Measurements from ENCODE around the gene CCL23.
"Not testable (repeated sequence)": the region's sequence is repeated elsewhere in the genome, so short reads cannot be mapped to it uniquely, and the experiment has no call there.

The CCL23 gene

GRCh38 chr17:36004594-36005108, 13.1 kb downstream of the CCL23 start:
- Histone ChIP-seq H3K36me3 (ENCODE audit: control insufficient read depth in 2 of 2, insufficient read depth in 2 of 2, low read length in 2 of 2) (no peaks in the 10 kb centered on the region), H3K4me1 (ENCODE audit: control insufficient read depth, insufficient read depth, low read length) (no peaks in the 10 kb centered on the region), H3K9ac (ENCODE audit: low read length in 2 of 2) (no peak overlapping the region), H3K4me3 (ENCODE audit: low read length in 2 of 2) (no peak overlapping the region), H3K27me3 (ENCODE audit: control insufficient read depth in 1 of 2, insufficient read depth in 2 of 2, low read length in 2 of 2) (no peaks in the 10 kb centered on the region), H3K27ac (ENCODE audit: low read length) (no peak overlapping the region), H3K9me3 (ENCODE audit: control insufficient read depth in 2 of 2, low read length in 2 of 2) (peaks cover 0 to 10% of the 10 kb centered on the region in 2 donors)

- no peak overlapping the region for H3K4me3 ChIP-seq (ENCODE audit: low read length in 2 of 2)
- no peak overlapping the region for H3K9ac ChIP-seq (ENCODE audit: low read length in 2 of 2)
- H3K9me3 ChIP-seq (ENCODE audit: control insufficient read depth in 2 of 2, low read length in 2 of 2): no peaks in the 10 kb centered on the region
- H3K27ac ChIP-seq (ENCODE audit: low read length): no peak overlapping the region
- no peaks in the 10 kb centered on the region for H3K36me3 ChIP-seq (ENCODE audit: control insufficient read depth in 2 of 2, insufficient read depth in 2 of 2, low read length in 2 of 2)
- no peaks in the 10 kb centered on the region for H3K27me3 ChIP-seq (ENCODE audit: control insufficient read depth in 1 of 2, insufficient read depth in 2 of 2, low read length in 2 of 2)
- H3K4me1 ChIP-seq (ENCODE audit: control insufficient read depth, insufficient read depth, low read length): no peaks in the 10 kb centered on the region
Measured at GRCh38 chr17:36002631-36003030, 15.1 kb downstream of the CCL23 start.

- Histone ChIP-seq H3K4me3 (ENCODE audit: low read length in 2 of 2) (no peak overlapping the region), H3K9ac (ENCODE audit: low read length in 2 of 2) (no peak overlapping the region), H3K4me1 (ENCODE audit: control insufficient read depth, insufficient read depth, low read length) (no peaks in the 10 kb centered on the region), H3K9me3 (ENCODE audit: control insufficient read depth in 2 of 2, low read length in 2 of 2) (no peaks in the 10 kb centered on the region), H3K27me3 (ENCODE audit: control insufficient read depth in 1 of 2, insufficient read depth in 2 of 2, low read length in 2 of 2) (no peaks in the 10 kb centered on the region), H3K36me3 (ENCODE audit: control insufficient read depth in 2 of 2, insufficient read depth in 2 of 2, low read length in 2 of 2) (no peaks in the 10 kb centered on the region), H3K27ac (ENCODE audit: low read length) (no peak overlapping the region)
Measured at GRCh38 chr17:36001862-36002603, 15.7 kb downstream of the CCL23 start.

GRCh38 chr17:36001110-36001771, 16.5 kb downstream of the CCL23 start, which contains the start of gene CCL15:
Gene CCL15, minus strand, starts transcription at chr17:36001553. Its CDS starts 61 bp downstream, at chr17:36001492.
- Histone ChIP-seq H3K27me3 (ENCODE audit: control insufficient read depth in 1 of 2, insufficient read depth in 2 of 2, low read length in 2 of 2) (no peaks in the 10 kb centered on the region), H3K27ac (ENCODE audit: low read length) (no peak within 1 kb of the TSS), H3K9ac (ENCODE audit: low read length in 2 of 2) (no peak within 1 kb of the TSS), H3K9me3 (ENCODE audit: control insufficient read depth in 2 of 2, low read length in 2 of 2) (no peaks in the 10 kb centered on the region), H3K4me1 (ENCODE audit: control insufficient read depth, insufficient read depth, low read length) (no peaks in the 10 kb centered on the region), H3K36me3 (ENCODE audit: control insufficient read depth in 2 of 2, insufficient read depth in 2 of 2, low read length in 2 of 2) (no peaks in the 10 kb centered on the region), H3K4me3 (ENCODE audit: low read length in 2 of 2) (no peak within 1 kb of the TSS)

GRCh38 chr17:36000732-36001109, 17.1 kb downstream of the CCL23 start:
- no peaks in the 10 kb centered on the region for H3K36me3 ChIP-seq (ENCODE audit: control insufficient read depth in 2 of 2, insufficient read depth in 2 of 2, low read length in 2 of 2)
- no peaks in the 10 kb centered on the region for H3K27me3 ChIP-seq (ENCODE audit: control insufficient read depth in 1 of 2, insufficient read depth in 2 of 2, low read length in 2 of 2)
- no peak overlapping the region for H3K9ac ChIP-seq (ENCODE audit: low read length in 2 of 2)
- H3K27ac ChIP-seq (ENCODE audit: low read length): no peak overlapping the region
- no peaks in the 10 kb centered on the region for H3K9me3 ChIP-seq (ENCODE audit: control insufficient read depth in 2 of 2, low read length in 2 of 2)
- H3K4me3 ChIP-seq (ENCODE audit: low read length in 2 of 2): no peak overlapping the region
- H3K4me1 ChIP-seq (ENCODE audit: control insufficient read depth, insufficient read depth, low read length): no peaks in the 10 kb centered on the region

- no peak overlapping the region for H3K4me3 ChIP-seq (ENCODE audit: low read length in 2 of 2)
- H3K9ac ChIP-seq (ENCODE audit: low read length in 2 of 2): no peak overlapping the region
- no peaks in the 10 kb centered on the region for H3K4me1 ChIP-seq (ENCODE audit: control insufficient read depth, insufficient read depth, low read length)
- no peaks in the 10 kb centered on the region for H3K27me3 ChIP-seq (ENCODE audit: control insufficient read depth in 1 of 2, insufficient read depth in 2 of 2, low read length in 2 of 2)
- H3K9me3 ChIP-seq (ENCODE audit: control insufficient read depth in 2 of 2, low read length in 2 of 2): no peaks in the 10 kb centered on the region
- H3K36me3 ChIP-seq (ENCODE audit: control insufficient read depth in 2 of 2, insufficient read depth in 2 of 2, low read length in 2 of 2): no peaks in the 10 kb centered on the region
- H3K27ac ChIP-seq (ENCODE audit: low read length): no peak overlapping the region
Measured at GRCh38 chr17:35998756-35999155, 19.0 kb downstream of the CCL23 start.

GRCh38 chr17:35998018-35998545, 19.7 kb downstream of the CCL23 start:
- no peak overlapping the region for H3K4me3 ChIP-seq (ENCODE audit: low read length in 2 of 2)
- H3K27me3 ChIP-seq (ENCODE audit: control insufficient read depth in 1 of 2, insufficient read depth in 2 of 2, low read length in 2 of 2): no peaks in the 10 kb centered on the region
- H3K9ac ChIP-seq (ENCODE audit: low read length in 2 of 2): no peak overlapping the region
- H3K9me3 ChIP-seq (ENCODE audit: control insufficient read depth in 2 of 2, low read length in 2 of 2): no peaks in the 10 kb centered on the region
- no peak overlapping the region for H3K27ac ChIP-seq (ENCODE audit: low read length)
- no peaks in the 10 kb centered on the region for H3K36me3 ChIP-seq (ENCODE audit: control insufficient read depth in 2 of 2, insufficient read depth in 2 of 2, low read length in 2 of 2)
- H3K4me1 ChIP-seq (ENCODE audit: control insufficient read depth, insufficient read depth, low read length): no peaks in the 10 kb centered on the region

GRCh38 chr17:35995346-35995745, 22.4 kb downstream of the CCL23 start:
- H3K4me1 ChIP-seq (ENCODE audit: control insufficient read depth, insufficient read depth, low read length); H3K36me3 ChIP-seq (ENCODE audit: control insufficient read depth in 2 of 2, insufficient read depth in 2 of 2, low read length in 2 of 2); H3K27me3 ChIP-seq (ENCODE audit: control insufficient read depth in 1 of 2, insufficient read depth in 2 of 2, low read length in 2 of 2); H3K9ac ChIP-seq (ENCODE audit: low read length in 2 of 2); H3K27ac ChIP-seq (ENCODE audit: low read length); H3K4me3 ChIP-seq (ENCODE audit: low read length in 2 of 2); H3K9me3 ChIP-seq (ENCODE audit: control insufficient read depth in 2 of 2, low read length in 2 of 2): not testable (repeated sequence)

- no peaks in the 10 kb centered on the region for H3K36me3 ChIP-seq (ENCODE audit: control insufficient read depth in 2 of 2, insufficient read depth in 2 of 2, low read length in 2 of 2)
- H3K4me1 ChIP-seq (ENCODE audit: control insufficient read depth, insufficient read depth, low read length): no peaks in the 10 kb centered on the region
- H3K9ac ChIP-seq (ENCODE audit: low read length in 2 of 2): no peak overlapping the region
- peaks cover 0 to 2% of the 10 kb centered on the region in 2 donors for H3K27me3 ChIP-seq (ENCODE audit: control insufficient read depth in 1 of 2, insufficient read depth in 2 of 2, low read length in 2 of 2)
- H3K27ac ChIP-seq (ENCODE audit: low read length): no peak overlapping the region
- no peaks in the 10 kb centered on the region for H3K9me3 ChIP-seq (ENCODE audit: control insufficient read depth in 2 of 2, low read length in 2 of 2)
- no peak overlapping the region for H3K4me3 ChIP-seq (ENCODE audit: low read length in 2 of 2)
Measured at GRCh38 chr17:35991075-35991474, 26.7 kb downstream of the CCL23 start.

- no peaks in the 10 kb centered on the region for H3K4me1 ChIP-seq (ENCODE audit: control insufficient read depth, insufficient read depth, low read length)
- no peak overlapping the region for H3K9ac ChIP-seq (ENCODE audit: low read length in 2 of 2)
- no peak overlapping the region for H3K4me3 ChIP-seq (ENCODE audit: low read length in 2 of 2)
- peaks cover 2% of the 10 kb centered on the region in 2 donors for H3K27me3 ChIP-seq (ENCODE audit: control insufficient read depth in 1 of 2, insufficient read depth in 2 of 2, low read length in 2 of 2)
- H3K36me3 ChIP-seq (ENCODE audit: control insufficient read depth in 2 of 2, insufficient read depth in 2 of 2, low read length in 2 of 2): no peaks in the 10 kb centered on the region
- no peak overlapping the region for H3K27ac ChIP-seq (ENCODE audit: low read length)
- H3K9me3 ChIP-seq (ENCODE audit: control insufficient read depth in 2 of 2, low read length in 2 of 2): no peaks in the 10 kb centered on the region
Measured at GRCh38 chr17:35988164-35988563, 29.6 kb downstream of the CCL23 start.

GRCh38 chr17:35986643-35987042, 31.1 kb downstream of the CCL23 start, which contains the start of gene CCL14:
Gene CCL14, minus strand, starts transcription at chr17:35986729. Its CDS starts 80 bp downstream, at chr17:35986649.
- no peak within 1 kb of the TSS for H3K27ac ChIP-seq (ENCODE audit: low read length)
- no peak within 1 kb of the TSS for H3K9ac ChIP-seq (ENCODE audit: low read length in 2 of 2)
- peak within 1 kb of the TSS in 1 of 2 donors; percentile 44 for H3K4me3 ChIP-seq (ENCODE audit: low read length in 2 of 2)

More at GRCh38 chr17:35986643-35987042, 31.1 kb downstream of the CCL23 start, which contains the start of gene CCL14:
- H3K4me1 ChIP-seq (ENCODE audit: control insufficient read depth, insufficient read depth, low read length): no peaks in the 10 kb centered on the region
- H3K9me3 ChIP-seq (ENCODE audit: control insufficient read depth in 2 of 2, low read length in 2 of 2): no peaks in the 10 kb centered on the region
- peaks cover 0 to 3% of the 10 kb centered on the region in 2 donors for H3K27me3 ChIP-seq (ENCODE audit: control insufficient read depth in 1 of 2, insufficient read depth in 2 of 2, low read length in 2 of 2)
- no peaks in the 10 kb centered on the region for H3K36me3 ChIP-seq (ENCODE audit: control insufficient read depth in 2 of 2, insufficient read depth in 2 of 2, low read length in 2 of 2)

All from stomach smooth muscle (tissue), 2 donors.